SK-N-SH treated with all-trans-retinoic acid at 6 μM for 48 hours (cell line): ENCODE measurements around the gene KRT1.

Experiments used
- ATAC-seq: fragments of 200-7000 bp; cut with Tn5 transposase; 3 replicates; pipeline ENCODE4 v1.9.1; 2020; ENCODE audit warnings: mild to moderate bottlenecking, moderate library complexity
- ARNTL ChIP-seq: fragments of 450-650 bp; formaldehyde crosslinking; IDR thresholded peaks from 2 replicates; pipeline ENCODE4 v1.5.0; 2020; ENCODE audit warnings: low read depth, mild to moderate bottlenecking, moderate library complexity, borderline replicate concordance
- BACH2 ChIP-seq: fragments of 250-450 bp; sonication (Bioruptor Pico); IDR thresholded peaks from 2 replicates; pipeline ENCODE4 v1.9.0; 2021; ENCODE audit warnings: mild to moderate bottlenecking, borderline replicate concordance
- CSDC2 ChIP-seq: fragments of 250-450 bp; sonication (Bioruptor Pico); IDR thresholded peaks from 2 replicates; pipeline ENCODE4 v1.5.0; 2020; ENCODE audit warnings: mild to moderate bottlenecking, moderate library complexity
- ESRRG ChIP-seq: fragments of 250-450 bp; sonication (Bioruptor Pico); IDR thresholded peaks from 2 replicates; pipeline ENCODE4 v1.6.1; 2021; ENCODE audit warnings: mild to moderate bottlenecking
- ISL1 ChIP-seq: fragments of 250-450 bp; sonication (Bioruptor Pico); IDR thresholded peaks from 2 replicates; pipeline ENCODE4 v2.1.2; 2022; ENCODE audit warnings: mild to moderate bottlenecking, moderate library complexity
- OSR1 ChIP-seq: fragments of 250-450 bp; sonication (Bioruptor Pico); IDR thresholded peaks from 2 replicates; pipeline ENCODE4 v1.8.0; 2022; ENCODE audit warnings: moderate library complexity, mild to moderate bottlenecking, inconsistent platforms
- SNAI2 ChIP-seq: fragments of 250-450 bp; sonication (Bioruptor Pico); IDR thresholded peaks from 2 replicates; pipeline ENCODE4 v1.5.0; 2020; ENCODE audit warnings: mild to moderate bottlenecking, moderate library complexity
- TOX ChIP-seq: fragments of 250-450 bp; sonication (Bioruptor Pico); IDR thresholded peaks from 2 replicates; pipeline ENCODE4 v1.8.0; 2021; ENCODE audit warnings: mild to moderate bottlenecking, moderate library complexity, borderline replicate concordance
- ZC3H10 ChIP-seq: fragments of 250-450 bp; sonication (Bioruptor Pico); IDR thresholded peaks from 2 replicates; pipeline ENCODE4 v1.5.1; 2021; ENCODE audit warnings: mild to moderate bottlenecking, moderate library complexity
- ZFP3 ChIP-seq: fragments of 250-450 bp; sonication (Bioruptor Pico); IDR thresholded peaks from 2 replicates; pipeline ENCODE4 v1.5.0; 2020; ENCODE audit warnings: mild to moderate bottlenecking, moderate library complexity
- ZFP30 ChIP-seq: fragments of 450-650 bp; formaldehyde crosslinking; IDR thresholded peaks from 2 replicates; pipeline ENCODE4 v1.5.0; 2022; ENCODE audit warnings: mild to moderate bottlenecking, moderate library complexity
- ZNF565 ChIP-seq: fragments of 450-650 bp; formaldehyde crosslinking; conservative IDR thresholded peaks from 2 replicates; pipeline ENCODE4 v1.5.0; 2020; ENCODE audit warnings: low read depth, mild to moderate bottlenecking, moderate library complexity
- ZNF70 ChIP-seq: fragments of 450-650 bp; formaldehyde crosslinking; IDR thresholded peaks from 2 replicates; pipeline ENCODE4 v1.5.0; 2020; ENCODE audit warnings: mild to moderate bottlenecking, moderate library complexity
- ZNF8 ChIP-seq: fragments of 450-650 bp; formaldehyde crosslinking; IDR thresholded peaks from 2 replicates; pipeline ENCODE4 v1.5.0; 2020; ENCODE audit warnings: mild to moderate bottlenecking, moderate library complexity
- TF ChIP-seq, protein P1 (sequence below): fragments of 250-450 bp; sonication (Bioruptor Pico); IDR thresholded peaks from 2 replicates; pipeline ENCODE4 v1.8.0; 2020; ENCODE audit warnings: mild to moderate bottlenecking, moderate library complexity, borderline replicate concordance
- TF ChIP-seq, protein P2 (sequence below): fragments of 250-450 bp; sonication (Bioruptor Pico); IDR thresholded peaks from 2 replicates; pipeline ENCODE4 v1.5.1; 2020; ENCODE audit warnings: low read depth, mild to moderate bottlenecking, moderate library complexity
- TF ChIP-seq, protein P3 (sequence below): fragments of 250-450 bp; sonication (Bioruptor Pico); IDR thresholded peaks from 2 replicates; pipeline ENCODE4 v1.5.0; 2020; ENCODE audit warnings: mild to moderate bottlenecking, moderate library complexity
- TF ChIP-seq, protein P4 (sequence below): fragments of 250-450 bp; sonication (Bioruptor Pico); IDR thresholded peaks from 2 replicates; pipeline ENCODE4 v1.5.1; 2021; ENCODE audit warnings: mild to moderate bottlenecking, moderate library complexity

KRT1 gene

DNA sequence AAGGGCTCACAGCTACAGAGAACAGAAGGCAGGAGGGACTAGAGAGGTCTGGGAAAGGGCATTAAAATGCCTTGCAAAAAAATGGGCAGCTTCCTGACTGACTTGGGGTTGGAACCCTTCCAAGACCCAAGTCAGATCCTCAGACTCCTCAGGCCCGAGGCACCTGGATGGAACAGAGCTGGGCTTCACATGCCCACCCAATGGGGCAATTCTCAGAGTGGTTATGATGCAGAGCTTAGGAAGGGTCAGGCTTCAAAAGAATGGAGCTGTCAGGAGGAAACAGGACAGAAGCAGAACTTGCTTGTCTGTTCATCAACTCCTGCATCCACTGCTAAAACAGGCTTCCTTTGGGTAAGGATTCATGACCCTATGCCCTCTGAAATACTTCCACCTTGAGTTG lies 9.7 kb upstream of the KRT1 start:
- no peak for ATAC-seq
- TF ChIP-seq ZFP30 (CRISPR knock-in tag), result no peak
- no peak for TF ChIP-seq ZC3H10
- no peak for TF ChIP-seq ZNF565 (CRISPR knock-in tag)

DNA sequence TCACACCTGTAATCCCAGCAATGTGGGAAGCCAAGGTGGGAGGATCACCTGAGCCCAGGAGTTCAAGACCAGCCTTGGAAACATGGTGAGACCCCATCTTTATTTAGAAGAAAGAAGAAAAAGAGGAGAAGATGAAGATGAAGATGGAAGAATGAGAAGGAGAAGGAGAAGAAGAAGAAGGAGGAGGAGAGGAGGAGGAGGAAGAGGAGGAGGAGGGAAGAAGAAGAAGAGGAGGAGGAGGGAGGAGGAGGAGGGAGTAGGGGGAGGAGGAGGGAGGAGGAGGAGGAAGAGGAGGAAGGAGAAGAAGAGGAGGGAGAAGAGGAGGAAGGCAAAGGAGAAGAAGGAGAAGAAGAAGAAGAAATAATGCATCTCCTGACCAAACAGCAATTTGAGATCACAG lies 9.0 kb upstream of the KRT1 start:
- no peak for ATAC-seq

DNA sequence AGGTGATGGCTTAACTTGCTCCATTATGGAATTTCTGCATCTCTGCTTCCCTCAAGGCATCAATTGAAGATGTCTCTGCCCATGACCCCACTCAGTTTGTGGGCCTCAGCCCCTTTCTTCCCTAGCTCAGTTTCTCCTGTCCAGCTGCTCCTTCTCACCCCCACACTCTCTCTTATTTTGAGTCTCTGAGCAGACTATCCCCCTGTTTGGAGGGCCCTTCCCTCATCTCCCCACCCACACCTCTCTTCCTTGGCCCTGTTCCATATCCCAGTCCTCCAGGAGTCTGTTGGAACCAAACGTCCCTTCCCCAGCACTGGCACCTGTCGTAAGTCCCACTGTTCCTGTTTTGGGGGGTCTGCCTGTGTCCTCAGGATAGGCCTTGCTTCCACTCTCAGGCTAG lies 8.3 kb upstream of the KRT1 start:
- no peak for ATAC-seq
- TF ChIP-seq, protein P1, sequence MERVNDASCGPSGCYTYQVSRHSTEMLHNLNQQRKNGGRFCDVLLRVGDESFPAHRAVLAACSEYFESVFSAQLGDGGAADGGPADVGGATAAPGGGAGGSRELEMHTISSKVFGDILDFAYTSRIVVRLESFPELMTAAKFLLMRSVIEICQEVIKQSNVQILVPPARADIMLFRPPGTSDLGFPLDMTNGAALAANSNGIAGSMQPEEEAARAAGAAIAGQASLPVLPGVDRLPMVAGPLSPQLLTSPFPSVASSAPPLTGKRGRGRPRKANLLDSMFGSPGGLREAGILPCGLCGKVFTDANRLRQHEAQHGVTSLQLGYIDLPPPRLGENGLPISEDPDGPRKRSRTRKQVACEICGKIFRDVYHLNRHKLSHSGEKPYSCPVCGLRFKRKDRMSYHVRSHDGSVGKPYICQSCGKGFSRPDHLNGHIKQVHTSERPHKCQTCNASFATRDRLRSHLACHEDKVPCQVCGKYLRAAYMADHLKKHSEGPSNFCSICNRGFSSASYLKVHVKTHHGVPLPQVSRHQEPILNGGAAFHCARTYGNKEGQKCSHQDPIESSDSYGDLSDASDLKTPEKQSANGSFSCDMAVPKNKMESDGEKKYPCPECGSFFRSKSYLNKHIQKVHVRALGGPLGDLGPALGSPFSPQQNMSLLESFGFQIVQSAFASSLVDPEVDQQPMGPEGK (CRISPR knock-in tag), result no peak
- TF ChIP-seq ARNTL (CRISPR knock-in tag) (no peak), ESRRG (no peak)

More for the DNA sequence above, 9.0 kb upstream of the KRT1 start:
- TF ChIP-seq, protein P1 (CRISPR knock-in tag), result no peak
- TF ChIP-seq OSR1 (CRISPR knock-in tag) (no peak), CSDC2 (CRISPR knock-in tag) (no peak), ZC3H10 (no peak), ZFP30 (CRISPR knock-in tag) (no peak), ARNTL (CRISPR knock-in tag) (no peak), SNAI2 (no peak), ZNF8 (CRISPR knock-in tag) (no peak), ISL1 (CRISPR knock-in tag) (no peak), ZFP3 (CRISPR knock-in tag) (no peak), BACH2 (CRISPR knock-in tag) (no peak), ZNF70 (CRISPR knock-in tag) (no peak), ZNF565 (CRISPR knock-in tag) (no peak), TOX (no peak)
- TF ChIP-seq, protein P2, sequence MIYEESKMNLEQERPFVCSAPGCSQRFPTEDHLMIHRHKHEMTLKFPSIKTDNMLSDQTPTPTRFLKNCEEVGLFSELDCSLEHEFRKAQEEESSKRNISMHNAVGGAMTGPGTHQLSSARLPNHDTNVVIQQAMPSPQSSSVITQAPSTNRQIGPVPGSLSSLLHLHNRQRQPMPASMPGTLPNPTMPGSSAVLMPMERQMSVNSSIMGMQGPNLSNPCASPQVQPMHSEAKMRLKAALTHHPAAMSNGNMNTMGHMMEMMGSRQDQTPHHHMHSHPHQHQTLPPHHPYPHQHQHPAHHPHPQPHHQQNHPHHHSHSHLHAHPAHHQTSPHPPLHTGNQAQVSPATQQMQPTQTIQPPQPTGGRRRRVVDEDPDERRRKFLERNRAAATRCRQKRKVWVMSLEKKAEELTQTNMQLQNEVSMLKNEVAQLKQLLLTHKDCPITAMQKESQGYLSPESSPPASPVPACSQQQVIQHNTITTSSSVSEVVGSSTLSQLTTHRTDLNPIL (CRISPR knock-in tag), result no peak
- TF ChIP-seq, protein P3, sequence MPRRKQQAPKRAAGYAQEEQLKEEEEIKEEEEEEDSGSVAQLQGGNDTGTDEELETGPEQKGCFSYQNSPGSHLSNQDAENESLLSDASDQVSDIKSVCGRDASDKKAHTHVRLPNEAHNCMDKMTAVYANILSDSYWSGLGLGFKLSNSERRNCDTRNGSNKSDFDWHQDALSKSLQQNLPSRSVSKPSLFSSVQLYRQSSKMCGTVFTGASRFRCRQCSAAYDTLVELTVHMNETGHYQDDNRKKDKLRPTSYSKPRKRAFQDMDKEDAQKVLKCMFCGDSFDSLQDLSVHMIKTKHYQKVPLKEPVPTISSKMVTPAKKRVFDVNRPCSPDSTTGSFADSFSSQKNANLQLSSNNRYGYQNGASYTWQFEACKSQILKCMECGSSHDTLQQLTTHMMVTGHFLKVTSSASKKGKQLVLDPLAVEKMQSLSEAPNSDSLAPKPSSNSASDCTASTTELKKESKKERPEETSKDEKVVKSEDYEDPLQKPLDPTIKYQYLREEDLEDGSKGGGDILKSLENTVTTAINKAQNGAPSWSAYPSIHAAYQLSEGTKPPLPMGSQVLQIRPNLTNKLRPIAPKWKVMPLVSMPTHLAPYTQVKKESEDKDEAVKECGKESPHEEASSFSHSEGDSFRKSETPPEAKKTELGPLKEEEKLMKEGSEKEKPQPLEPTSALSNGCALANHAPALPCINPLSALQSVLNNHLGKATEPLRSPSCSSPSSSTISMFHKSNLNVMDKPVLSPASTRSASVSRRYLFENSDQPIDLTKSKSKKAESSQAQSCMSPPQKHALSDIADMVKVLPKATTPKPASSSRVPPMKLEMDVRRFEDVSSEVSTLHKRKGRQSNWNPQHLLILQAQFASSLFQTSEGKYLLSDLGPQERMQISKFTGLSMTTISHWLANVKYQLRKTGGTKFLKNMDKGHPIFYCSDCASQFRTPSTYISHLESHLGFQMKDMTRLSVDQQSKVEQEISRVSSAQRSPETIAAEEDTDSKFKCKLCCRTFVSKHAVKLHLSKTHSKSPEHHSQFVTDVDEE (CRISPR knock-in tag), result no peak

DNA sequence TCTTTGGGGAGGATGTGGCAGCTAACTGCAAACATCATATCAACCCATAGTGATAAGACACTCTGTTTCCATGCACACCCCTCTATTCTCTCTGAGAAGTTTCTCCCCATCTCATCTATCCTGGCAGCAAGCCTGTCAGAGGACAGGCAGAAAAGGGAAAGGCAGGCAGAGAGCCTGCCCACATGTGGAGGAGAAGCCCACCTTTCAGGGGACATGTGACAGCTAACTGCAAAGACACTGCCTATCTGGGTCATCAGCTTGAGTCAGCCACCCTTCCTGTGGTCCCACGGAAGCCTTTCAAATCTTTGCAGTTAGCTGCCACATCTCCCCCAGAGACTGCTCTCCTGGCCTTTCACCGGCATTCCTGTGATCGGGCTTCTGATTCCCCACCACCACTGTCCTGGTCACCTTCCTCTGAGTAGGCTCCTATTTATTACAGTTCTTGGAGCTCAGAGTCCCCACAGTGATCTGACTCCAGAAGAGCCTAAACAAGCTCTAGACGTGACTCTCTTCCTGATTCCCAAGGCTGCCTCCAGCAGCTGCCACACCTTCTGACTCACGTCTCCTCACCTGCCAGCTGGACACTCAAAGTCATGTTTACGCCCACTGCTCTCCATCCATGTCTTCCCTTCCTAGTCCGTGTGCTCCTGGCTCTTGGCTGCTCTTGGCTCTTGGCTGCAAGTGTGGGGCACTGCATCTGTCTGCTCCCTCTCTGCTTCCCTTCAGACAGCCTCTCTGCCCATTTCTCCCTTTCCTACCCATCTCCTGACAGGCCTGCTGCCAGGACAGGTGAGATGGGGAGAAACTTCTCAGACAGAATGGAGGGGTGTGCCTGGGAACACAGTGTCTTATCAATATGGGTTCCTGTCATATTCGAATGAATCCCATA lies 7.5 kb upstream of the KRT1 start:
- no peak for ATAC-seq
- no peak for TF ChIP-seq OSR1 (CRISPR knock-in tag)
- TF ChIP-seq, protein P2 (CRISPR knock-in tag), result no peak
- TF ChIP-seq ZC3H10, result no peak
- TF ChIP-seq ZFP3 (CRISPR knock-in tag), result no peak
- TF ChIP-seq, protein P4, sequence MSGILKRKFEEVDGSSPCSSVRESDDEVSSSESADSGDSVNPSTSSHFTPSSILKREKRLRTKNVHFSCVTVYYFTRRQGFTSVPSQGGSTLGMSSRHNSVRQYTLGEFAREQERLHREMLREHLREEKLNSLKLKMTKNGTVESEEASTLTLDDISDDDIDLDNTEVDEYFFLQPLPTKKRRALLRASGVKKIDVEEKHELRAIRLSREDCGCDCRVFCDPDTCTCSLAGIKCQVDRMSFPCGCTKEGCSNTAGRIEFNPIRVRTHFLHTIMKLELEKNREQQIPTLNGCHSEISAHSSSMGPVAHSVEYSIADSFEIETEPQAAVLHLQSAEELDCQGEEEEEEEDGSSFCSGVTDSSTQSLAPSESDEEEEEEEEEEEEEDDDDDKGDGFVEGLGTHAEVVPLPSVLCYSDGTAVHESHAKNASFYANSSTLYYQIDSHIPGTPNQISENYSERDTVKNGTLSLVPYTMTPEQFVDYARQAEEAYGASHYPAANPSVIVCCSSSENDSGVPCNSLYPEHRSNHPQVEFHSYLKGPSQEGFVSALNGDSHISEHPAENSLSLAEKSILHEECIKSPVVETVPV (CRISPR knock-in tag), result no peak
- TF ChIP-seq CSDC2 (CRISPR knock-in tag), result no peak
